ENCODE results near the gene CCK.
A peak's percentile ranks its signal among the peaks of the same experiment; 100 is the strongest.

The CCK gene

DNA sequence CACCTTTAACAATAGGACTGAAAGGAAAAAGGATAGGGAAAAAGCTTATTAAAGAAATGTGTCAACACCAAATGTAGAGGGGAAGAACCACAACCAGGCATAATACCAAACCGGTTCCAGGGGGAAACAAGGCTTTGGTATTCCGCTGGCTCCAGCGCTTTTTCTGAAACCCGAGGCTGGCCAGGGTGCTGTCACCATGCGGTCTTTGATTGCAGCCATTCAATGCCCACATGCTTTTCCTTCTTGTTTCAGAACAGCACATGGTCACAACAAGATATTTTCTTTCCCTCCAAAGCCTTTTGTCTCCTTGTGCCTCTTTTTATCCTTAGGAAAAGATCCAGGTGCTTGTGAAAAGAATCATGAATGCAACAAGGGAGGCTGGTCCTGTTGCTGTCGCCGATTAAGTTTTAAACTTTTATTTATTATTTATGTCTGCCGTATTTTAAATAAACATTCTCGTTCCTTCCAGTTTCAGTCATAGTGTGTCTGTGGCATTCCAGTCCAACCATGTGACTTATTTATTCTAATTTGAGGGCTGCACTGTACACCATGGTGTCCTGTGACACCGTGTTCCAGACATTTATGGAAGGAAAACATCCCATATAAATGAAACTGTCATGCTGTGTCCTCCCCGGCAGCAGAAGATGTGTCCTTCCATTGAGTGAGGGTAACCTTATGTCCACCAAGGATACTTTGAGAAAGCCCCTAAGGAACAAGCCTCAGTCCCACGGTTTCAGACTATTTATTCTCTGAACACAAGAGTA, 41.1 kb downstream of the CCK start:
- DNase-seq, result no peak

DNA sequence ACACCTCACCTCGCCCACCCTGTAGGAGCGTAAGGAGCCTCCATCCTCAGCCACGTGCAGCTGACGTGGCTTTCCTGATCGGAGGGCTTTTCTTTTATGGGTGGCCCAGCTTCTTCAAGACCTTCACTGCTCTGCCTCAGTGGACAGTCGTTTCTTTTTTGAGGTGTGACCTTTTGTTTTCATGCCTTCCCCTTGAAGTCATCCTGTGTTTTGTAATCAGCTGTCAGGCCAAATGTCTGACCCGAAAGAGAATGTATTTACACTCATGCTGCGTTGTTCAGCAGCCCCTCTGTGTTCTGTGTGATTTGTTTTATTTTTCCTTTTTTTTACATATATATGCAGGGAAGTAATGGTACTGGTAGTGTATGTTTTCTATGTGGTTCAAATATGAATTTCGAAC, 41.8 kb downstream of the CCK start:
- no peak for DNase-seq

DNA sequence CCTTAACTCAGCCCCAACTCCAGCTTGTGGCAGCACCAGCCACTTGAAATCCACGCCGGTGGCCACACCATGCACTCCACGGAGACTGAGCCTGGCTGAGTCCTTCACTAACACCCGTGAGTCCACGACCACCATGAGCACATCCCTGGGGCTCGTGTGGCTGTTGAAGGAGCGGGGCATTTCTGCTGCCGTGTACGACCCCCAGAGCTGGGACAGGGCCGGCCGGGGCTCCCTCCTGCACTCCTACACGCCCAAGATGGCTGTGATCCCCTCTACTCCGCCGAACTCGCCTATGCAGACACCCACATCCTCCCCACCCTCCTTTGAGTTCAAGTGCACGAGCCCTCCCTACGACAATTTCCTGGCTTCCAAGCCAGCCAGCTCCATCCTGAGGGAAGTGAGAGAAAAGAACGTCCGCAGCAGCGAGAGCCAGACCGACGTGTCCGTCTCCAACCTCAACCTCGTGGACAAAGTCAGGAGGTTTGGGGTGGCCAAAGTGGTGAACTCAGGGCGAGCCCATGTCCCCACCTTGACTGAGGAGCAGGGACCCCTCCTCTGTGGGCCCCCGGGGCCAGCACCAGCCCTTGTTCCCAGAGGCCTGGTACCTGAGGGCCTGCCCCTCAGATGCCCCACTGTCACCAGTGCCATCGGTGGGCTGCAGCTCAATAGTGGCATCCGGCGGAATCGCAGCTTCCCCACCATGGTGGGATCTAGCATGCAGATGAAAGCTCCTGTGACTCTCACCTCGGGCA, 42.9 kb downstream of the CCK start:
- no peak for DNase-seq

DNA sequence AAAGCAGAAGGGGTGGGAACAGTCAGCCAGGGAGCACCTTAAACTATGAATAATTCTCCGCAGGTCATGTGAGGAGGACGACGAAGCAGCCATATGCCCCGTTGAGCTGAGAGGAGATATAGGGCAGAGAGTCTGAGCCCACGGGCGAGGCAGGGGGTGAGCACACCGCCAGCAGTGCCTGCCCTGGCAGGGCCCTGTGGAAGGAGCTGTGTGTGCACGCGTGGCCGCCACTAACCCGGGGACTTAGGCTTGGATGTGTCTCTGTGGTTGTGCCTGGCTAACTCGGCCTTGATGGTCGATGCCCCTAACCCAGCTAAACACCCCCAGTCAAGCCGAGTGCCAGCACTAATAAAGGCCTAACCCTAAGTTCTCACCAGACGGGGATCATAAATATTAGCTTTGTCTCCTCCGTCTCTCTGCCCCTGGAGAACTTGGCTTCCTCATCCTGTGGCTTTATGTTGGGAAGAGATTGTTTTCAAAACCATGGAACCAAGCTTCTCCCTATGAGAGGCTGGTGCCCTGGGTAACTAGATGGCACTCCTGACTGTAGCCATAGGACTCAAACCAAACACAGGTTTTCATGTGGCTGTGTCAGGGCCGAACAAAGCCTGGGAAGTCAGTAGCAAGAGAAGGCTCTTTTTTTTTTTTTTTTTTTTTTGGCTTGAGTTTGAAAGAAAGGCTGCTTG, 45.4 kb downstream of the CCK start:
- DNase-seq, result no peak

DNA sequence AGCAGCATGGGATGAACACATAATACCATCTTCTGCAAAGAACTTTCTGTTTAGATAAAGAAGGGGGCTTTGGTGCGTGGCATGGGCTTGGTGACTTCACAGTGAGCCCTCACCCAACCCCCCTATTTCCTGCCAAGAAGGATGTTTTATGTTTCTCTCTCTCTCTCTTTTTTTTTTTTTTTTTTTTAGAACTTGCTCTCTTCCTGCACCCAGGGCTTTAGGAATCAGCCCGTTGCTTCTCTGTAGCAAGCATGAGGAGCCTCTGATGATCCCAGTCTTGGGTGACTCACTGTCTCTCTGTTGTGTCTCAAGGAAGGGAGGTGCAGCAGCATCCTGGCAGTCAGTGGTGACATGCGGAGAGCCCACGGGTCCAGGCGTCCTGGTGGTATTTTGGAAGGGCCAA, 49.1 kb downstream of the CCK start:
- DNase-seq, result peak in 1 of 2 donors; percentile 41

DNA sequence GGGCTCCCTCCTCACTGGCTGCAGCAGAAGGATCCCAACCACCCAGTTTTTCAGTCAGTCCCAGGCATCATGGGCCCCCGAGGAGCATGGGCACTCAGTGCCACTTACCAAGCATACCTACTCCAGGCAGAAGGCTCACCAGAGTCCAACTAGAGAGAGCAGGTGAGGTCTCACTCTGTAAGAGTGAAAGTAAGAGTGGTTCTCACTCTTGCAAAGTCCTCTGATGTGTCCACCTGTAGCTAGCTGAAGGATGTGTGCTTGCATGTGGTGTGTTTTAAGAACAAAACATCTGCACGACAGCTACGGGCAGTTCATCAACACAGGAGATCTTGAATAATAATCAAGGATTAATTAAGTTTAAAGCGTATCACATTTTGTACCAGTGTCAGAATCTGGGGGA, 49.7 kb downstream of the CCK start:
- DNase-seq, result peak in 1 of 2 donors; percentile 22

- DNase-seq, result no peak
Observed at GRCh38 chr3:42214565-42215283, 51.3 kb downstream of the CCK start.

GRCh38 chr3:42214064-42214463, 51.9 kb downstream of the CCK start:
- no peak for DNase-seq

- DNase-seq, result peak in 1 of 2 donors; percentile 26
Observed at GRCh38 chr3:42213417-42213816, 52.6 kb downstream of the CCK start.

DNA sequence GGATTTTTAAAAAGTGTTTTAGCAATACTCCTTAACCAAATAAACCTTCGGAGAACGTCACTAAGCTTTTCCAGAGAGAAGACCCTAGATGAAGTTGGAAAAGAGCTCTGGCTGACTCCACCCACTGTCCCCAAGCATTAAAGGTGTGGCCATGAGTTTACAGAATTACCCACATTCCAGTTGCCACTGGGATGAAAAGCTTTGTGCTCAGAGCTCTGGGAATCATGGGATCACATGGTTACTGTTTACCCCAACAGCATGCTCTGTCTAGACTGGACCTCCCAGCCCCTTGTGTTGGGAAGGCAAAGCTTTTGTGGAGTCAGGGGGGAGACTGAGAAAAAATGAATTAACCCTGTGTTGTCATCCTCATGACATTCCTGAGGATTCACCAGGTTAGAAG, 55.3 kb downstream of the CCK start:
- DNase-seq, result no peak

GRCh38 chr3:42209917-42210316, 56.1 kb downstream of the CCK start:
- no peak for DNase-seq

Data from CD4-positive, alpha-beta T cell treated with Interferon alpha-2 for 1 hour (primary cell).